GM12872 (cell line): ENCODE data around the gene MYO3B.

Source experiments
- TF ChIP-seq, protein P1 (sequence below): IDR thresholded peaks from 3 replicates; pipeline ENCODE4 v1.5.1; 2011; ENCODE audit warnings: low read depth, mild to moderate bottlenecking, low read length, moderate library complexity; ENCODE audit not compliant: insufficient read depth

MYO3B gene

DNA sequence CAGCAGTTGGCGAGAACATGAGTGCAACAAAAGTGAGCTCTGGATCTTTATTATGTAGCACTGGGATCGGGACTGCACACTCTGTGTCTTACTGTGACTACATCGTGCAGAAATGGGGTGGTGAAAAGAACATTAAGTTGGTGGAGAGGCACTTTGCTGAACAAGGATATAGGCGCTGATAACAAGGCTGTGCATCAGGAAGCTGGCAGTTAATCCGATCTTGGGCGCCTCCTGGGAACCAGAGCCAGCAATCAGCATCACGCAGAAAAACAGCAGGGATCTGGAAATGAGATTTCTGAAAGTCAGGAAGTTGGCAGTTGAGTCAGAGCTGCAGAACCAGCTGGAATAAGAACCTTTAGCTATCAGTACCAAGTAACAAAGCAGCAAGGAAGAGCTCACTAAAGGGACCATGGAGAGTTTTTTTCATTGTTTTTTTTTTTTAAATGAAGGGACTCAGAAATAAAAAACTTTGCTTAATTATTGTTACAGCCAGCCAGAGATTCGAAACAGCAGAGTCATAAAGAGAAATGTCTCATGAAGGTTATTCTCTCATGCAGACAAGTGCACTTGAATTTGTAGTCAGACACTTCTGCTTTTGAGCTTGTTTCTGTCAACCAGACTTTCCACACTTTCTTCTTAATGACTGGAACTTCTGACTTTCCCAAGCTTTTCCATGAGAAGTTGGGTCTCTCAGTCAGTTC lies 22.8 kb upstream of the MYO3B start:
- TF ChIP-seq, protein P1, sequence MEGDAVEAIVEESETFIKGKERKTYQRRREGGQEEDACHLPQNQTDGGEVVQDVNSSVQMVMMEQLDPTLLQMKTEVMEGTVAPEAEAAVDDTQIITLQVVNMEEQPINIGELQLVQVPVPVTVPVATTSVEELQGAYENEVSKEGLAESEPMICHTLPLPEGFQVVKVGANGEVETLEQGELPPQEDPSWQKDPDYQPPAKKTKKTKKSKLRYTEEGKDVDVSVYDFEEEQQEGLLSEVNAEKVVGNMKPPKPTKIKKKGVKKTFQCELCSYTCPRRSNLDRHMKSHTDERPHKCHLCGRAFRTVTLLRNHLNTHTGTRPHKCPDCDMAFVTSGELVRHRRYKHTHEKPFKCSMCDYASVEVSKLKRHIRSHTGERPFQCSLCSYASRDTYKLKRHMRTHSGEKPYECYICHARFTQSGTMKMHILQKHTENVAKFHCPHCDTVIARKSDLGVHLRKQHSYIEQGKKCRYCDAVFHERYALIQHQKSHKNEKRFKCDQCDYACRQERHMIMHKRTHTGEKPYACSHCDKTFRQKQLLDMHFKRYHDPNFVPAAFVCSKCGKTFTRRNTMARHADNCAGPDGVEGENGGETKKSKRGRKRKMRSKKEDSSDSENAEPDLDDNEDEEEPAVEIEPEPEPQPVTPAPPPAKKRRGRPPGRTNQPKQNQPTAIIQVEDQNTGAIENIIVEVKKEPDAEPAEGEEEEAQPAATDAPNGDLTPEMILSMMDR: no peak

DNA sequence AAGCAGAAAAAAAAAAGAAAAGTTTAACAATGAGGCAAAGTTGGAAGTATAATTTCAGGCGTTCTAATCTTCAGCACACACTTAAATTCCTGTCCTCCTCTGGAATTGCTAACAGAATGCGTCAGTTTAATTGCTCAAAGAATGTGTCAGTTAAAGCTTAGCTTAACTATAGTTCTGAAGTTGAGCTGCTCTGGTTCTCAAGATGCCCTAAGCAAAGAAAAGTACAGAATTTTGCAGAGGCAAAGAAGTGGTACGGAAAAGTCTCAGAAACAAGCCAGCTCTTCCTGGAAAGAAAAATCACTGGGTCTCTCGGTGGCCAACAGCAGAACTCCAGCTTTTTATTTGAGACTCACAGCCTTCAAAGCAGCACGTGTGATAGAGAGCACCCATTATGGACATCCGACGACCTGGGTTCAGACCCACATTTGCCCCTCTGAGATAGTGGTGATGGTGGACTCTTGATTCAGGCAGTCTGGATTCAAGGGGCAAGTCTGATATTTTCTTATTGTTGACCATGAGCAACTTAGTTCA lies 22.2 kb upstream of the MYO3B start:
- TF ChIP-seq, protein P1: no peak

DNA sequence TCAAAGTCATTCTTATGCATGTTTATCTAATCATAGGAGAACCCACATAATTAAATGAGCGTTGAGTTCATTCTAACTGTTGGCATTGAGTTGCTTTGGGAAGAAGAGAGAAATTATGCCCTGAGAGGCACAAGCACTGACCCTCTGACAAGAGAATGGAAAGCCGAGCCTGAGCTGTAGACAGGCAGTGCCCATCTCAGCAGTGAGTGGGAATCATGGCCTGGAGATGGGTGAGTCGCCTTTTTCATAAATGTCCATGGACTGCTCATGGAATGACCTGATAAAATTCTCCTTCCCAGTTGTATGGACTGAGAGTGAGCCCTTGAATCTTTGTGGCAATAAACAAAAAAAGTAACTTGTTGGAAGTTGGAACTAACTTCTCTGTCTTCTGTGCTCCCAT lies 21.4 kb upstream of the MYO3B start:
- TF ChIP-seq, protein P1: no peak

DNA sequence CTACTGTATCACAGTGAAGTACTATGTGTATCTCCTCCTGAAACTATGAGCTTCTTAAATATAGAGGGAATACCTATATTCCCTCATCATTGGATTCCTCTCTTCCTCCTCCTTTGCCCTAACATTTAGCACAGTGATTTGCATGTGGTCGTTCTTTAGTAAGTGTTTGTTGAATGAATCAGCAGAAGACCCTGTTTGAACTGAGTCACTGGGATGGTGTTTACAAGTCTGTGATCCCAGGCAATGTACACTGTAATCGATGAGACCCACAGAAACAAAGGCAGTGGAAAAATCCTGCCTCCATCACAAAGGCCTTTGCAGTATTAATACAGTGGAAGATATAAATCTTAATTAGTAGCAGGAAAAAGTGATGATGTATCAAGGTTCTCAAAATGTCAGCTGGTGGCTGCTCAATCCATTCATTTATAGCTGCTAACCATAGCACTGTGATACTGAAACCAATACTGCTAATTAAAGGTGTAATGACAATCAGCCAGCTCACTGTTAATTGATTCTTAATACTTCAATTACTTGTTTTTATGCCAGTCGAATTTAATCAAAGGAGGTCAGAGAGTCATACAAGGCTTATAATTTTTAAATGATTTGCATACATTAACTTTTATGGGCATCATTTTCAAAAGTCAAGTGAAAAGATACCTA lies 20.8 kb upstream of the MYO3B start:
- TF ChIP-seq, protein P1: no peak

DNA sequence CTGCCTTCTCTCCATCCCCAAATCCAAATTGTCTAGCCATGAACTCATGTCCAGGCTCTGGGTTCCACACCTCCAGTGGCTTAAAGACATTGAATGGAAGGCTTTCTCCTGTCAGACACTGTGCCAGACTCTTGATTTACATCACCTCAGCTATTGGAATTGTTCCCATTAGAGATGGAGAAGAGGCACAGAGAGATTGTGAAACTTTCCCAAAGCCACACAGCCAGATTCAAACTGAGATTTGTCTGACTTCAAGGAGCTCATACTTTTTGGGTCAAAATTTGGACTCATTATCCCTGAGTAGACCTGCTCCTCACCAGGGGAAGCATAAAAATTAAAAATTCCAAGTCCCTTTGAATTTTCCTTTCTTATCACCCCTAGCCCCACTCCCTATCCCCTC lies 18.9 kb upstream of the MYO3B start:
- TF ChIP-seq, protein P1: no peak

DNA sequence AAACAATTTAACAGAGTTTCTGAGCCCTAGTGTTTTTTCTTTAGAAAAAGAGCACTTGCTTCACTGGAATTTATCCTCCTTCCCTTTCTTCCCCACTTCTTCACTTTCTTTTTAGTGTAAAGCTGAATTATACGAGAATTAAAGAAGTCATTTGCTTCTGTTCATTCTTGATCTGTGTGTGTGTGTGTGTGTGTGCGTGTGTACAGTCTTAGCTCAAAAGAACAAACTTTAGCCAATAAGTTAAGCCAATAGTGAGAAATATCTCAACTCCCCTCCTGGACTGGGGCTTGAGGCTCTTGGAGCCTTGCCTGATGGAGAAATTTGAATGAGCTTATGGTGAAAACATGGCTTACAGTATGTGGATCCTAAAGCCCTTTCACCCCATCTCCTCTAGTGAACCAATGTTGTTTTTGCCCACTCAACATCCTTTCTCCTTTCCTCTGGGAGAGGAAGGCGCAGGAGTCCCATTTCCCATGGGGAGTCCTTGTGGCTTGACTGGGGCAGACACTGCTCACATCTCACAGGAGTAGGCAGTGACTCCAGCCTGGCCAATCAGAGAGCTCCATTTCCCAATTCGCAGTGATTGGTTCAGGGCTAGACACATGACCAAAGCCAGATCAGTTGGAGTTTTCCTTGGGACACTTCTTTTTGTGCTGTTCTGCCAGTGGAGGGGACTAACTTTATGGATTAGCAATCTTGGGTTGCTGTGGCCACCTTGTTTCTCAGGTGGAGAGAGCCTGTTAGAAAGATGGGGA lies 16.3 kb upstream of the MYO3B start:
- TF ChIP-seq, protein P1: no peak

DNA sequence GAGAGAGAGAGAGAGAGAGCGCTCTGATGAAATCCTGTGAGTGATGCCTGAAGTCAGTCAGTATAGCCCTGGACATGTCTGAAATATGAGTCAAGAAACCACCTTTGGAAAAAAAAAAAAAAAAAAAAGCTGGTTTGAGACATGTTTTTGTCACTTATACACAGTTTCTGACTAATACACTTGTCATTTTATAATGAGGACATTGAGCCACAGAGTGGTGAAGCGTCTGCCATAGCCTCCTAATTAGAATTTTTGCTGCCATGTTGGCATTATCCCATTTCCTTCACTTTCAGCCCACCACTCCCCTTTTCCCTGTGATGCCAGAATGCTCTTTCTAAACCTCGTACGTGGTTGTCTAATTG lies 15.7 kb upstream of the MYO3B start:
- TF ChIP-seq, protein P1: no peak
